ENCODE measurements around the gene SLC25A14. TPM values are rescaled to one million over a fixed set of nuclear protein-coding genes. Genes with fewer than 3 reads are reported as not detected.
"Not testable (repeated sequence)": the region's sequence is repeated elsewhere in the genome, so short reads cannot be mapped to it uniquely, and the experiment has no call there.

Gene SLC25A14
- total RNA-seq, 1 donor from 2014 or later, result 19.3 TPM

DNA sequence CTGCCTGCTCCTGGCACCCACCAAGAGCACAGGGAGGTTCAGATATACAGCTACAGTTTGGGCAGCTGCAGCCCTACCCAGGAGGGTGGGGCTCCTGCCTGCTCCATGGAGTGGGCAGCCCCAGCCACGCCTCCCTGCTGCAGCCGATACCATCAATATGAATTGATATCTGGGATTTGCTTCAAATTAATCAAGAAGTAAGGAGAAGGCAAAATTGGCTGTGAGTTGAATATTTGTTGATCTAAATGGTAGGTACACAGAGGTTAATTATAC is 39.8 kb upstream of the SLC25A14 start:
- H3K9me3 Mint-ChIP-seq, result peaks cover 15% of the 10 kb centered on the region
- H3K4me1 Mint-ChIP-seq, result peaks cover 2% of the 10 kb centered on the region
- no peak for DNase-seq (ENCODE audit: low spot score in 2 of 2, unreplicated experiment in 2 of 2)
- H3K27me3 Mint-ChIP-seq (ENCODE audit: low read depth), result no peaks in the 10 kb centered on the region
- H3K27ac Mint-ChIP-seq, result no peak overlapping the region
- TF ChIP-seq, protein P1, sequence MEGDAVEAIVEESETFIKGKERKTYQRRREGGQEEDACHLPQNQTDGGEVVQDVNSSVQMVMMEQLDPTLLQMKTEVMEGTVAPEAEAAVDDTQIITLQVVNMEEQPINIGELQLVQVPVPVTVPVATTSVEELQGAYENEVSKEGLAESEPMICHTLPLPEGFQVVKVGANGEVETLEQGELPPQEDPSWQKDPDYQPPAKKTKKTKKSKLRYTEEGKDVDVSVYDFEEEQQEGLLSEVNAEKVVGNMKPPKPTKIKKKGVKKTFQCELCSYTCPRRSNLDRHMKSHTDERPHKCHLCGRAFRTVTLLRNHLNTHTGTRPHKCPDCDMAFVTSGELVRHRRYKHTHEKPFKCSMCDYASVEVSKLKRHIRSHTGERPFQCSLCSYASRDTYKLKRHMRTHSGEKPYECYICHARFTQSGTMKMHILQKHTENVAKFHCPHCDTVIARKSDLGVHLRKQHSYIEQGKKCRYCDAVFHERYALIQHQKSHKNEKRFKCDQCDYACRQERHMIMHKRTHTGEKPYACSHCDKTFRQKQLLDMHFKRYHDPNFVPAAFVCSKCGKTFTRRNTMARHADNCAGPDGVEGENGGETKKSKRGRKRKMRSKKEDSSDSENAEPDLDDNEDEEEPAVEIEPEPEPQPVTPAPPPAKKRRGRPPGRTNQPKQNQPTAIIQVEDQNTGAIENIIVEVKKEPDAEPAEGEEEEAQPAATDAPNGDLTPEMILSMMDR (IDR thresholded peaks at IDR 0.05; ENCODE audit: unreplicated experiment), result no peak
- no peak overlapping the region for H3K4me3 Mint-ChIP-seq
- H3K36me3 Mint-ChIP-seq, result no peaks in the 10 kb centered on the region

DNA sequence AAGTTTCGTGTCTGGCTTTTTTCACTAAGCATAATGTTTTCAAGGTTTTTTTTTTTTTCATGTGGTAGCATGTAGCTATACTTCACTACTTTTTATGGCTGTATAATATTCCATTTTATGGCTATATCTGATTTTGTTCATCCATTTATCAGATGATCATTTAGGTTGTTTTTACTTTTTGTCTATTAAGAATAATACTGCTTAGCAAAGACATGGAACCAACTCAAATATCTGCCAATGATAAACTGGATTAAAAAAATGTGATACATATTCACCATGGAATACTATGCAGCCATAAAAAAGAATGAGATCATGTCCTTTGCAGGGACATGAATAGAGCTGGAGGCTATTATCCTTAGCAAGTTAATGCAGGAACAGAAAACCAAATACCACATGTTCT is 38.3 kb upstream of the SLC25A14 start:
- H3K36me3 Mint-ChIP-seq, result no peaks in the 10 kb centered on the region
- DNase-seq (ENCODE audit: low spot score in 2 of 2, unreplicated experiment in 2 of 2), result no peak
- peaks cover 2% of the 10 kb centered on the region for H3K4me1 Mint-ChIP-seq
- TF ChIP-seq, protein P1 (IDR thresholded peaks at IDR 0.05; ENCODE audit: unreplicated experiment), result no peak
- H3K4me3 Mint-ChIP-seq, result no peak overlapping the region
- H3K9me3 Mint-ChIP-seq, result peaks cover 15% of the 10 kb centered on the region
- no peaks in the 10 kb centered on the region for H3K27me3 Mint-ChIP-seq (ENCODE audit: low read depth)
- no peak overlapping the region for H3K27ac Mint-ChIP-seq

DNA sequence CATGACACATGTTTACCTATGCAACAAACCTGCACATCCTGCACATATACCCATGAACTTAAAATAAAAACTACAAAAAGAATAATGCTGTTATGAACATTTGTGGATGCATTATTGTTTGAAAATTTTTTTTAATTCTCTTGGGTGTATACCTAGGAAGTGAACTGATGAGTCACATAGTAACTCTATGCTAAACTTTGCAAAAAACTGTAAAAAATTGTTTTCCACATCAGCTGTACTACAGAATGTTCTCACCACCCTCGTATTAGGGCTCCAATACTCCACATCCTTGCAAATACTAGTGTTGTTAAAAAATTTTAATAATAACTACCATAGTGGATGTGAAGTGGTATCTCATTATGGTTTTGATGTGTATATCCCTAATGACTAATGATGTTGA is 37.7 kb upstream of the SLC25A14 start:
- Mint-ChIP-seq H3K9me3 (peaks cover 19% of the 10 kb centered on the region), H3K27me3 (ENCODE audit: low read depth) (no peaks in the 10 kb centered on the region), H3K4me3 (no peak overlapping the region), H3K4me1 (no peaks in the 10 kb centered on the region), H3K27ac (no peak overlapping the region), H3K36me3 (no peaks in the 10 kb centered on the region)
- no peak for DNase-seq (ENCODE audit: low spot score in 2 of 2, unreplicated experiment in 2 of 2)
- TF ChIP-seq, protein P1 (IDR thresholded peaks at IDR 0.05; ENCODE audit: unreplicated experiment), result no peak

DNA sequence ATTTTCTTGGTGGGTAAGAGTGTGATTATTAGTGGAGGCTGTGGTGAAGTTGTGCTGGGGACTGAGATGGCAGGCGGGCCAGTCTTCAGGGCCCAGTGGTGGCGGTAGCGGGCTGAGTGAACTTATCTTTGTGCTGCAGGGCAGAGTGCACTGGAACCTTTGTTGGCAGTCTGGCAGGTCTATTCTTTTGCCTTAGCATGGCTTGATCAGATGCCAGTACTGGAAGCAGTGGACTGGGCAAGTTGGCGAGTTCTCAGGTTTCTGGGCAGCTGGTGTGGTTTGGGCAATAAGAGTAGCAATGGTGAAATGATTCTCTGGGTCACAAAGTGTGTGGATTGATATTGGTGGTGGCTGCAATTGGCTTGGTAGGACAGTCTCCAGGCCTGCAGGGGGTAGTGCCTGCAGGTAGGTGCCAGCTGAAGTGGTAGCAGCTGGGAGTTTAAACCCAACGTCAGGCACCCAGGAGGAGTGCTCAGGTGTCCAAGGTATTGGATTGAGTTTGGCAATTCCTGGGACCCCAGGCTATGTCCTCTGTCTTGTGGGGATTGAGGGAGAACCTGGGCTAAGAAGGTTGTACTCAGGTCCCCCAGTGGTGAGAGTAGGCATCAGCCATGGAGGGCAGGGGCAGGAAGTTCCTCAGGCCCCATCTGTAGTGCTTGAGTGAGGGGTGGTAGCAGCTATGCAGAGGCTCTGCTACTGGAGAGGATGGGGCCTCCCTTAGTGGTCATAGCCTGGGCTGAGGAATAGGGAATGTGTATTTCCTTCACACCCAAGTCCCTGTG is 34.9 kb upstream of the SLC25A14 start:
- no peak for DNase-seq (ENCODE audit: low spot score in 2 of 2, unreplicated experiment in 2 of 2)

DNA sequence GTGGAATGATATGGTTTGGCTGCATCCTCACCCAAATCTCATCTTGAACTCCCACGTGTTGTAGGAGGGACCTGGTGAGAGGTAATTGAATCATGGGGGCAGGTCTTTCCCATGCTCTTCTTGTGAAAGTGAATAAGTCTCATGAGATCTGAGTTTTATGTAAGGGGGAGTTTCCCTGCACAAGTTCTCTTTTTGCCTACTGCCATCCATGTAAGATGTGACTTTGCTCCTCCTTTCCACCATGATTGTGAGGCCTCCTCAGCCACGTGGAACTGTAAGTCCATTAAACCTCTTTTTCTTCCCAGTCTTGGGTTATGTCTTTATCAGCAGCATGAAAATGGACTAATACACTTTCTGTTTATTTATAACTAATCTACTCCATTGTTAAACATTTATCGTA is 19.8 kb upstream of the SLC25A14 start:
- H3K36me3 Mint-ChIP-seq; DNase-seq (ENCODE audit: low spot score in 2 of 2, unreplicated experiment in 2 of 2); H3K27ac Mint-ChIP-seq; H3K4me1 Mint-ChIP-seq; H3K4me3 Mint-ChIP-seq: not testable (repeated sequence)
- peaks cover 44% of the 10 kb centered on the region for H3K9me3 Mint-ChIP-seq
- peaks cover 19% of the 10 kb centered on the region for H3K27me3 Mint-ChIP-seq (ENCODE audit: low read depth)

More for the DNA sequence above, 34.9 kb upstream of the SLC25A14 start:
- TF ChIP-seq, protein P1 (IDR thresholded peaks at IDR 0.05; ENCODE audit: unreplicated experiment), result no peak
- no peak overlapping the region for H3K27ac Mint-ChIP-seq
- no peak overlapping the region for H3K4me3 Mint-ChIP-seq
- H3K4me1 Mint-ChIP-seq, result no peaks in the 10 kb centered on the region
- no peaks in the 10 kb centered on the region for H3K27me3 Mint-ChIP-seq (ENCODE audit: low read depth)
- H3K9me3 Mint-ChIP-seq, result peaks cover 19% of the 10 kb centered on the region
- H3K36me3 Mint-ChIP-seq, result no peaks in the 10 kb centered on the region

DNA sequence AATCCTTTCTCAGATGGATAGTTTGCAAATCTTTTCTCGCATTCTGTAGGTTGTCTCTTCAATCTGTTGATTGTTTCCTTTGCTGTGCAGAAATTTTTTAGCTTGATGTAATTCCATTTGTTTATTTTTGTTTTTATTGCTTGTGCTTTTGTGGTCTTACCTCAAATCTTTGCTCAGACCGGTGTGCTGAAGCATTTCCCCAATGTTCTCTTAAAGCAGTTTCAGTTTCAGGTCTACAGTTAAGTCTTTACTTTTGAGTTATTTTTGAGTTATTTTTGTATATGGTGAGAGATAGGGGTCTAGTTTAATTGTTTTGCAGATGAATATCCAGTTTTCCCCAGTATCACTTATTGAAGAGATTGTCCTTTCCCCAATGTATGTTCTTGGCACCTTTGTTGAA is 18.2 kb upstream of the SLC25A14 start:
- DNase-seq (ENCODE audit: low spot score in 2 of 2, unreplicated experiment in 2 of 2), result no peak
- H3K4me3 Mint-ChIP-seq, result no peak overlapping the region
- no peaks in the 10 kb centered on the region for H3K4me1 Mint-ChIP-seq
- TF ChIP-seq, protein P1 (IDR thresholded peaks at IDR 0.05; ENCODE audit: unreplicated experiment), result no peak
- H3K9me3 Mint-ChIP-seq, result peaks cover 32% of the 10 kb centered on the region
- no peak overlapping the region for H3K27ac Mint-ChIP-seq
- no peaks in the 10 kb centered on the region for H3K36me3 Mint-ChIP-seq
- peaks cover 23% of the 10 kb centered on the region for H3K27me3 Mint-ChIP-seq (ENCODE audit: low read depth)

Data from mesothelial cell of epicardium (in vitro differentiated cells).